Ovary (tissue), 9 donors: Measurements from ENCODE around the gene CRTC1. TPM values are rescaled to one million over a fixed set of nuclear protein-coding genes. Genes with fewer than 3 reads are reported as not detected.

Experiments used
- DNase-seq, 5 donors: peaks; one replicate each; pipeline ENCODE4 v3.0.0-alpha.2; 2019 to 2020
- H3K27ac ChIP-seq, 2 donors: fragments of 200-600 bp; one replicate each; pipeline versions ENCODE4 v1.5.1 to v1.8.0; 2019 to 2022
- H3K27me3 ChIP-seq: fragments of 200-600 bp; one replicate; pipeline ENCODE4 v1.8.0; 2022
- H3K36me3 ChIP-seq: fragments of 200-600 bp; sonication (generic); one replicate; pipeline ENCODE4 v1.5.1; 2019
- H3K4me1 ChIP-seq: one replicate; pipeline ENCODE4 v1.8.1; 2013; ENCODE audit warnings: mild to moderate bottlenecking, moderate library complexity; ENCODE audit not compliant: insufficient read depth
- H3K4me3 ChIP-seq: fragments of 200-600 bp; sonication (generic); one replicate; pipeline ENCODE4 v1.5.1; 2017
- H3K9me3 ChIP-seq, 2 donors: fragments of 200-600 bp in 1 of 2; sonication (generic) in 1 of 2; one replicate each; pipeline versions ENCODE4 v1.5.1 to v1.8.1; 2013 to 2019; ENCODE audit warnings: mild to moderate bottlenecking in 1 of 2, moderate library complexity in 1 of 2
- EP300 ChIP-seq: sonication (generic); formaldehyde crosslinking; IDR thresholded peaks from one replicate; pipeline ENCODE4 v1.6.1; 2017; ENCODE audit warnings: antibody characterized with exemption
- POLR2A ChIP-seq: fragments of 450-650 bp; IDR thresholded peaks from one replicate; pipeline ENCODE4 v1.6.1; 2017; ENCODE audit warnings: antibody characterized with exemption, mild to moderate bottlenecking, moderate library complexity
- WGBS, 3 donors: extraction: QIAGEN DNeasy Blood & Tissue Kit in 1 of 3; methylation state at CpG; one replicate each; pipeline versions ENCODE4 v1.1.5 to v1.1.7; 2013 to 2017; 5-methylcytosine and 5-hydroxymethylcytosine counted together
- intact Hi-C, 4 donors: fragments of 100-400 bp; cut with DNase I; formaldehyde crosslinking; loops; one replicate each; pipeline versions ENCODE4 v1.11.0 to v1.15.1; 2022 to 2023
- polyA plus RNA-seq, 2 donors: library from polyadenylated mRNA; stranded (reverse); fragments of 200-250 nt in 1 of 2; fragments of 350-450 nt in 1 of 2; fragmentation: Illumina TruSeq in 1 of 2; extraction: RNeasy Lipid Tissue Mini Kit (QIAGEN cat#74804) in 1 of 2; gene quantifications; one replicate each; pipeline ENCODE4 v1.2.3, GENCODE V29; 2013 to 2014
- total RNA-seq, 7 donors: library from RNA; depleted of rRNA in 2 of 7; stranded (reverse); fragments of >200 nt in 2 of 7; fragmentation: NEBNext Ultra II Directional in 3 of 7; extraction: Animal tissue kit (Norgen Biotek cat#: 25700) in 3 of 7; gene quantifications; one replicate each; pipeline versions ENCODE4 v1.1.0 to v1.2.4, GENCODE V29; 2016 to 2023
- TF ChIP-seq, protein P1 (sequence below), 3 donors: fragments of 450-650 bp in 2 of 3; fragments of 200-600 bp in 1 of 3; IDR thresholded peaks; one replicate each; pipeline versions ENCODE4 v1.5.1 to v1.8.0; 2016 to 2022; ENCODE audit warnings: antibody characterized with exemption in 3 of 3, mild to moderate bottlenecking in 1 of 3
- donor health status: DM: no; HTN: no; CAD: no; lungs with moderate emphysema.
- donor health status: DM: no; HTN: no; CAD: no.
- donor health status: Bipolar disorder and iron deficiency.
- donor health status: DM: yes; HTN: yes; CAD: no.
- donor health status: DM: no; HTN: no; CAD: no.
- donor health status: DM: yes; HTN: yes; CAD: no.

The CRTC1 gene
- total and polyA plus RNA-seq, 9 donors: 2.3 to 19.5 (median 12.9) TPM

DNA sequence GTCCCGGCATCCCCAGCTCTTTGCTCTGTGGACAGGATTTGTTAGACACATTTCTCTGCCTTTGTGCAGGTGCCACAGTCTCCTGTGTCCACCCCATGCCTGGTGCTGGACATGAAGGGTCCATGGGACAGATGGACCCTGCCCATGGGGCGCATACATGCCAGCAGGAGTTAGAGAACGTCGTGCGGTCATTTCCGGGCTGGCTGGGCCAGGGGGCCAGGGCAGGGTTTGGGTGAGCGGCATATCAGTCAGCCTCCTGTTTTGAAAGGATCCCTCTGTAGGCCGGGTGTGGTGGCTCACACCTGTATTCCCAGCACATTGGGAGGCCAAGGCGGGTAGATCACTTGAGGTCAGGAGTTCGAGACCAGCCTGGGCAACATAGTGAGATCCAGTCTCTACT is 35.7 kb upstream of the CRTC1 start:
- TF ChIP-seq POLR2A: no peak
- TF ChIP-seq EP300: no peak
- TF ChIP-seq, protein P1, sequence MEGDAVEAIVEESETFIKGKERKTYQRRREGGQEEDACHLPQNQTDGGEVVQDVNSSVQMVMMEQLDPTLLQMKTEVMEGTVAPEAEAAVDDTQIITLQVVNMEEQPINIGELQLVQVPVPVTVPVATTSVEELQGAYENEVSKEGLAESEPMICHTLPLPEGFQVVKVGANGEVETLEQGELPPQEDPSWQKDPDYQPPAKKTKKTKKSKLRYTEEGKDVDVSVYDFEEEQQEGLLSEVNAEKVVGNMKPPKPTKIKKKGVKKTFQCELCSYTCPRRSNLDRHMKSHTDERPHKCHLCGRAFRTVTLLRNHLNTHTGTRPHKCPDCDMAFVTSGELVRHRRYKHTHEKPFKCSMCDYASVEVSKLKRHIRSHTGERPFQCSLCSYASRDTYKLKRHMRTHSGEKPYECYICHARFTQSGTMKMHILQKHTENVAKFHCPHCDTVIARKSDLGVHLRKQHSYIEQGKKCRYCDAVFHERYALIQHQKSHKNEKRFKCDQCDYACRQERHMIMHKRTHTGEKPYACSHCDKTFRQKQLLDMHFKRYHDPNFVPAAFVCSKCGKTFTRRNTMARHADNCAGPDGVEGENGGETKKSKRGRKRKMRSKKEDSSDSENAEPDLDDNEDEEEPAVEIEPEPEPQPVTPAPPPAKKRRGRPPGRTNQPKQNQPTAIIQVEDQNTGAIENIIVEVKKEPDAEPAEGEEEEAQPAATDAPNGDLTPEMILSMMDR (IDR thresholded peaks at IDR 0.05): no peak
- Histone ChIP-seq H3K4me3 (no peak overlapping the region), H3K36me3 (no peaks in the 10 kb centered on the region), H3K27ac (no peak overlapping the region), H3K4me1 (peaks cover 20% of the 10 kb centered on the region), H3K9me3 (no peaks in the 10 kb centered on the region), H3K27me3 (no peaks in the 10 kb centered on the region)
- WGBS, 3 donors: 90 to 98% (median 95%) methylated on average over 10 of the region's 10 CpGs
- intact Hi-C loops: no loop called here
- no peak for DNase-seq

DNA sequence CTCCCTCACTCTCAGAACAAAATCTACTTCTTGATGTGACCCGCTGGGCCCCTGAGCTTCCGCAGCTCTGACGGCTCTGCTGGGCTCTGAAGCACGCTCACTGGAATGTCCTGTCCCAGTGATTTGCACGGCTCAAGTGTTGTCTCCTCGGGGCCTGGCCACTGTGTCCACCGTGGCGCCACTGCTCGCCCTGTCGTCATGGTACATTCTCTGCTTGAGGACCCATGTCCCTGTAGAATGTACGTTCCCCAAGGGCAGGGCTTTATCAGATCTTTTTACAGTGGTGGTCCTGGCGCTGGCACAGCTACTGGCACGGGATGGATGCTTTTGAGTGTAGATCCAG is 34.5 kb upstream of the CRTC1 start:
- Histone ChIP-seq H3K4me1 (peaks cover 20% of the 10 kb centered on the region), H3K4me3 (no peak overlapping the region), H3K27me3 (no peaks in the 10 kb centered on the region), H3K9me3 (no peaks in the 10 kb centered on the region), H3K36me3 (no peaks in the 10 kb centered on the region), H3K27ac (peak overlapping the region; percentile 18 to 90)
- intact Hi-C loops: no loop called here
- WGBS, 3 donors: 69 to 78% (median 74%) methylated on average over 13 of the region's 13 CpGs
- DNase-seq: peak in 2 of 5 donors; percentile 44 to 45
- TF ChIP-seq POLR2A (no peak), EP300 (no peak)
- TF ChIP-seq, protein P1 (IDR thresholded peaks at IDR 0.05): no peak

DNA sequence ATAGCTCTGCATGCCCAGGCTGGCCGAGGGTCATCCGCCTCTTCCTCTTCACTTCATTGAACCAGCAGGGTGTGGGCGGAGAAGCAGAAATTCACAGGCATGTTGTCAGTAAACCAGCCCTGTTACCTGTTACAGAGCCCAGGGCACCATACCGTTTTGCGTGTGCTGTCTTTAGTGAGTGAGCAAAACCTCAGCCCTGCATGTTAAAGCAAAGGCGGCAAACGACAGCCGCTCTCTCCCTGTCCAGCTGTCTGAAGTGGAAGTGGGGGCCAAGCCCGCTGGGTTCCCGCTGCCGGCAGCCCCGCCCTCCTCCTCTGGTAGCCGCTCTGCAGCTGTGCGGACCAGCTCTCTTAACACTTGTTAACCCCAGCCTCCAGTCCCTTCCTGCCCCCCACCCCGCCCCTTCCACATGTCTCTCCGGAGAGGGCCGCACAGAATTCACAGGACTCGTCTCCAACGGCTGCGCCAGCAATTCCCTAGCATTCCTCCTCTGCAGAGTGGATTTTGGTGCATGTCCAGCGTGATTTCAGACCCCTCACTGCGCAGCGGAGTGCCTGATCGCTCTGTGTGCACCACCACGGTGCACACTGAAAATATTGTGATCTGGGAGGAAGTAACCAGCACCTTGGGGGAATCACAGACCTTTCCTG is 34.0 kb upstream of the CRTC1 start:
- intact Hi-C loops: no loop called here
- H3K9me3 ChIP-seq: no peaks in the 10 kb centered on the region
- 6 to 17% (median 9%) methylated on average over 24 to 25 of the region's 25 CpGs for WGBS, 3 donors
- H3K27me3 ChIP-seq: no peaks in the 10 kb centered on the region
- H3K4me1 ChIP-seq: peaks cover 20% of the 10 kb centered on the region
- peak overlapping the region; percentile 18 to 90 for H3K27ac ChIP-seq
- TF ChIP-seq EP300 (no peak), POLR2A (no peak)
- TF ChIP-seq, protein P1 (IDR thresholded peaks at IDR 0.05): no peak
- peak; percentile 65 to 81 (median 74) for DNase-seq
- H3K36me3 ChIP-seq: no peaks in the 10 kb centered on the region
- peak overlapping the region; percentile 0 for H3K4me3 ChIP-seq

DNA sequence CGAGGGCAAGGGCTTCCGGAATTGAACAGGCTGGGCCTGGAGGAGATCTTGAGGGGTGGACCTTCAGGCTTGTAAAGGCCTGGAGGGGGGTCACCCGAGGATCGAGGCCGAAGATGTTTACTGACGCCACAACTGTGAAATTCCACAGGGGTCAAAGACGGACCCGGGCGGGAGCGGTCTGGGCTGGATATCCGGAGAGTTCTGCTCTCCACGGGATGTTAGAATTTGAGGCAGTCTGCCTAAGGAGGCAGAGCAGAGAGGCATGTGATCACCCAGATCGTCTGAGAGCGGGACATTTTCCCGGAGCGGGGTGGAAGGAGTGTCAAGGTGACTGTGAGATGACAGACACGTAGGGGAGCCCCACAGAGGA is 33.5 kb upstream of the CRTC1 start:
- 1 to 12% (median 2%) methylated on average over 14 to 17 of the region's 17 CpGs for WGBS, 3 donors
- no peaks in the 10 kb centered on the region for H3K36me3 ChIP-seq
- no peaks in the 10 kb centered on the region for H3K9me3 ChIP-seq
- DNase-seq: peak; percentile 67 to 85 (median 76)
- H3K4me3 ChIP-seq: peak overlapping the region; percentile 0
- peaks cover 20% of the 10 kb centered on the region for H3K4me1 ChIP-seq
- TF ChIP-seq EP300 (no peak), POLR2A (no peak)
- TF ChIP-seq, protein P1 (IDR thresholded peaks at IDR 0.05): no peak
- intact Hi-C loops: no loop called here
- no peaks in the 10 kb centered on the region for H3K27me3 ChIP-seq
- peak overlapping the region; percentile 63 to 90 for H3K27ac ChIP-seq
